ENCODE measurements around the gene RNF144B. TPM values are rescaled to one million over a fixed set of nuclear protein-coding genes. Genes with fewer than 3 reads are reported as not detected.

Gene RNF144B
- total RNA-seq, 4 donors from 2014 or later: 13.3 to 43.5 (median 26.8) TPM

GRCh38 chr6:18467741-18468502 lies 80.8 kb downstream of the RNF144B start:
- ATAC-seq (ENCODE audit: low FRiP score) (no peak), DNase-seq (ENCODE audit: low spot score) (no peak)
- TF ChIP-seq, protein P1, sequence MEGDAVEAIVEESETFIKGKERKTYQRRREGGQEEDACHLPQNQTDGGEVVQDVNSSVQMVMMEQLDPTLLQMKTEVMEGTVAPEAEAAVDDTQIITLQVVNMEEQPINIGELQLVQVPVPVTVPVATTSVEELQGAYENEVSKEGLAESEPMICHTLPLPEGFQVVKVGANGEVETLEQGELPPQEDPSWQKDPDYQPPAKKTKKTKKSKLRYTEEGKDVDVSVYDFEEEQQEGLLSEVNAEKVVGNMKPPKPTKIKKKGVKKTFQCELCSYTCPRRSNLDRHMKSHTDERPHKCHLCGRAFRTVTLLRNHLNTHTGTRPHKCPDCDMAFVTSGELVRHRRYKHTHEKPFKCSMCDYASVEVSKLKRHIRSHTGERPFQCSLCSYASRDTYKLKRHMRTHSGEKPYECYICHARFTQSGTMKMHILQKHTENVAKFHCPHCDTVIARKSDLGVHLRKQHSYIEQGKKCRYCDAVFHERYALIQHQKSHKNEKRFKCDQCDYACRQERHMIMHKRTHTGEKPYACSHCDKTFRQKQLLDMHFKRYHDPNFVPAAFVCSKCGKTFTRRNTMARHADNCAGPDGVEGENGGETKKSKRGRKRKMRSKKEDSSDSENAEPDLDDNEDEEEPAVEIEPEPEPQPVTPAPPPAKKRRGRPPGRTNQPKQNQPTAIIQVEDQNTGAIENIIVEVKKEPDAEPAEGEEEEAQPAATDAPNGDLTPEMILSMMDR (IDR thresholded peaks at IDR 0.05): no peak

DNA sequence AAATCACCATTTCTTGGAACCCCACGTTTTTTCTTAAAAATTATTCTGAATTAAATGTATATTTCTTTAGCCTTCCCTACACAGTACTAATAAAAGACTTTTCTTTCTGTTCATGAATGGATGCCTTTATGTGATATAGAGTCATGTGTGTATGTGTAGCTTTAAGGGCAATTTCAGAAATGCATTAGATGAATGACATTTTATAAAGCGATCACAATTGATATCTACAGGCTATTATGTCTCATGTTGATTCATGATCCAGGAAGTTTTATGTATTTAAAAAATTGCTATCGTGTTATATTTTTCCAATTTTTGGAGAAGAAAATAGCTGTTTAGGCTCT lies 81.3 kb downstream of the RNF144B start:
- no peak for DNase-seq (ENCODE audit: low spot score)
- ATAC-seq (ENCODE audit: low FRiP score): no peak
- TF ChIP-seq, protein P1 (IDR thresholded peaks at IDR 0.05): no peak

DNA sequence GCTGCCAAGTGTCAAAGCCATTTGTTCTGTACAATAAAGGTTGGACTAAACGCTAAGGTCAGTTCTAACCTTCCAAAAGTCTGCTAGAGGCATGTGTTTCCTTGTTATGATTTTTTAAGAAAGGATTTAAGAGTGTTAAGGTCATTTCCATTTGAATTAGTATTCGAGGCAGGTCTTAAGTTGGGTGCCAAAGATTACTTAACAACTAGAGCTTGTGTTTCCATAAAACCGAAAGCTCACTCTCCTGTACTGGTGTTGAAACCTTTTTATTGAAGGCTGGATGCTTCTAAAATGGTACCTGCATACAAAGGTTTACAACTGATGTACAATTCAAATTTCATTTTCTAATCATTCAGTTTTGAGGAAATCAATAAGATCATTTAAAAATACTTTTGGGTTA lies 82.4 kb downstream of the RNF144B start:
- TF ChIP-seq, protein P1 (IDR thresholded peaks at IDR 0.05): no peak
- no peak for ATAC-seq (ENCODE audit: low FRiP score)
- no peak for DNase-seq (ENCODE audit: low spot score)

GRCh38 chr6:18471232-18471964 lies 84.2 kb downstream of the RNF144B start:
- DNase-seq (ENCODE audit: low spot score): no peak
- no peak for ATAC-seq (ENCODE audit: low FRiP score)
- TF ChIP-seq, protein P1 (IDR thresholded peaks at IDR 0.05): no peak

DNA sequence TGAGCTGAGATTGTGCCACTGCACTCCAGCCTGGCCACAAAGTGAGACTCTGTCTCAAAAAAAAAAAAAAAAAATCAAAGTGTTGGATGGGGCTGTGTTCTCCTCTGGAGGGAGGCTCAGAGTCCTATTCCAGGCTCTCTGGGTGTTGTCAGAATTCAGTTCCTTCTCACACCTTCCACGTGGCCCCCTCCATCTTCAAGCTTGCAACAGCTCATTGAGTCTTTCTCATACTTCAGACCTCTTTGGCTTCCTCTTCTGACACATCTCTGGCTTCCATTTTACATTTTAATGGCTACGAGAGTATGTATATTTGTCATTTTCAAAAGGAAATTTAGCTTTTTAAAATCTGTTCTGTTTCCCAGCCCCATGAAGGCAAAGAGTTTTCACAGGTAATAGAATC lies 85.8 kb downstream of the RNF144B start:
- no peak for DNase-seq (ENCODE audit: low spot score)
- TF ChIP-seq, protein P1 (IDR thresholded peaks at IDR 0.05): no peak
- ATAC-seq (ENCODE audit: low FRiP score): no peak

- TF ChIP-seq, protein P1 (IDR thresholded peaks at IDR 0.05): no peak
- no peak for DNase-seq (ENCODE audit: low spot score)
- no peak for ATAC-seq (ENCODE audit: low FRiP score)
Observed at GRCh38 chr6:18473755-18474154, 86.6 kb downstream of the RNF144B start.

Data from omental fat pad (tissue), 4 donors.